Measurements from ENCODE around the gene SEC14L3.

SEC14L3 gene

DNA sequence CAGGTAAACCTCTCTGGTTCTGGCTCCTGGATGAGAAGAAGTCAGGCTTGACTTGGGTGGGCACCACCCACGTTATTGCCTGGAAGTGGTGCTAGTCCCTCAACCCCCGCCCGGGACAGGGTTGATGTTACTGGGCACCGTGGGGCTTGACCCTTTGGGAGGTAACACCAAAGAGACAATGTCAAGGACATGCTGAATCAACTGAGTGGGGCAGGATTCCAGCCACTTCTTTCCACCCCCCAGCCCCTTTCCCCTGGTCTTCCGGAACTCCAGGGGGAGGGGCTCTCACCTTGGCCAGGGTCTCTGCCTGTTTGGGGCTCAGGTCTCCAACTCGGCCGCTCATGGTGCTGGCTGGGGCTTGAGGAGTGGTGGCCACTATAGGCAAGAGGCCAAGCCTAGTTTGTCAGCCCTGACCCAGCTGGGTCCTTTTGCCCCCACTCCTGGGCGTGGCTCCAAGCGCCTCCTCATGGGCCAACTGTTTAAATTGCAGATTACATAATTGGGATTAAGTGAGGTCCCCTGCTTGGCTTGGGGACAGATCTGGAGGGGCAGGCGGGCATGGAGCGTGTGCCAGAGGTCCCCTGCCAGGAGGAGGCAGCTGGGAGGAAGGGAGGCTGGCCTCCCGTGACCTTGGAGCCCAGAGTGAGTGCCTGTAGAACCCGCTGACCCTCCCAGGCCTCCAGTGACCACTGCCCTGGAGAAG, at the start of gene SEC14L3:
SEC14L3 (minus strand) TSS at position 402 of the 703 bp plus-strand sequence; CDS start at position 343, 59 bp downstream.
- no peak for DNase-seq

DNA sequence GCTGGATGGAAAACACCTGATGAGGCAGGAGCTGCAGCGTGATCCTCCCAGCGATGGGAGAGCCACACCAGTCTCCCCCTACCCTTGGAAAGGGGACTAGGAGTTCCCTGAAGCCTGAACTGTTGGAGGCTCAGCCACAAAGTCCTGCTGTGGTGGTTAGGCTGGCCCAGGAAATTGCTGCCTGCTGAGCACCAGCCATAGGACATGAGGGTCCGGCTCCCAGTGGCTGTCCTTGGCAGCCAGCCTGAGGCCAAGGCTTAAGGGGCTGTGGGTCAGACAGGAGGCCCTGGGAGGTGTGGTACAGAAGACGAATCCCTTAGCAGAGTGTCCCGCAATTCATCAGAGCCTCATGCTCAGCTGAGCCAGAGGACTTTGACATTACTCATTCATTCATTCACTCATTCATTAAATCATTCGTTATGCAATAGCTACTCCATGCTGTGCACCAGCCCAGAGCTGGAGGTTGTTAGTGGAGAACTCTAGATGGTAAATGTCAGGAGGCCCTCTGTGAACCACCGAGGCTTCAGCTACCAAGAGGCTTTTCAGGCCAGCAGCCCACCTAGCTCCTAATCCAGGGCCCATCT, 48.1 kb upstream of the SEC14L3 start:
- no peak for DNase-seq

DNA sequence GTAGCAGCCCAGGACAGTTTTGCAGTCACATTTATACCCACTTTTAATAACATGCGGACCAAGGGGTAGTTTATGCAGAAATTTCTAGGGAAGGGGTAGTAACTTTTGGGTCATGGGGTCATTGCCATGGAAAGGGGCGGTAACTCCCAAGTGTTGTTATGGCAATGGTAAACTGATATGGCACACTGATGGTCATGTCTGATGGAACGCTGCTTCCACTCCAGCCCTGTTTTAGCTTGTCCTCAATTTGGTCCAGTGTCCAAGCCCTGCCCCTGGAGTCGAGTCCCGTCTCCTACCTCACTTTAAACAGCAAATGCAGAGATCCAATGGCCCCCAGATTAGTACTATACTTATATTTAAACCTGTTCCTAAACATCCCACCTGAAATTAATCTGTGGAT, 44.9 kb upstream of the SEC14L3 start:
- DNase-seq = no peak

DNA sequence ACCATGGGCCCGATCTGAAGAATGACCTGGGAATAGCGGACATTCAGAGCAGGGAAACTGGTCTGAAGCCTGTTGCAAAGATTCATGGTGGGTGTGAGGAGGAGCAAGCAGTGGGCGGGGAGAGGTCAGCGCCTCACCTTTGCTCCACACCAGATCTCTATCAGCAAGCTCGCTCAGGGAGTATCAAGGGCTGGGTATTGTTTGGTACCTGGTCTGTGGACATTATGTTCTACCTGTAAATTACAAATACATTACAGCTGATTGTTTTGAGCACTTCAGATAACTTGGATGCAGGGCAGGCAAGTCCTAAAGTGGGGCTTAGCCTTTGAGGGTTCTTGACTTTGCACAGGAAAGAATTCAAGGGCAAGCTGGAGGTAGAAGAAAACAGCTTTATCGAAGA, 44.5 kb upstream of the SEC14L3 start:
- no peak for DNase-seq

DNA sequence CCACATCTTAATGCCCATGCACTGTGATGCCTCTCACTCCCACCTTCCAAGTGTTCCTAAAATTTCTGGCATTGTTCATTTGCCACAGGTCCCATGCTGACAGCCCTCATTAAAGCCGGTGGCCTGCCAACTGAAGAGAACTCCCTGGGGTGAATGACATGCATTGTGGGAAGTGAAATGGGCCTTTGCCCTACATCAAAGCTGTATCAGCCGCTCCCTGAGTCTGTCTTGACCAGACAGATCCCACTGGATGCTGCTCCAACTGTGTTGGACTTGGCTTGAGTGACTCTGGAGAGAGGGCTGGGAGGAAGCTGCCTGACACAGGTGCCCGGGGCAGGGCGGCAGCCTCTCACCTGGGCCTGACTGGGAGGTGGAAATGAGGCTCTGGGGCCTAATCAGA, 42.4 kb upstream of the SEC14L3 start:
- DNase-seq = no peak

DNA sequence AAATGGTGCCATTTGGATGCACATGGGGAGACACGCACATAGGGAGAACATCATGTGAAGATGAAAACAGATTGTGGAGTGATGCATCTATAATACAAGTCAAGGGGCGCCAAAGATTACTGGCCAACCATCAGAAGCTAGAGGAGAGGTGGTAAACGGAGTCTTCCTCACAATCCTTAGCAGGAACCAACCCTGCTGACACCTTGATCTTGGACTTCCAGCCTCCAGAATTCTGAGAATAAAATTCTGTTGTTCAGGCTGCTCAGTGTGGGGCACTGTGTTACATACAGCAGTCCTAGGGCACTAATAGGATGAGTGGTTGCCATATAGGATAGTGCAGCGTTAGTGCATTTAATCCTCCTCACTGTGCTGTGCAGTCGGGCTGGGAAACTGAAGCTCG, 41.6 kb upstream of the SEC14L3 start:
- DNase-seq = no peak

DNA sequence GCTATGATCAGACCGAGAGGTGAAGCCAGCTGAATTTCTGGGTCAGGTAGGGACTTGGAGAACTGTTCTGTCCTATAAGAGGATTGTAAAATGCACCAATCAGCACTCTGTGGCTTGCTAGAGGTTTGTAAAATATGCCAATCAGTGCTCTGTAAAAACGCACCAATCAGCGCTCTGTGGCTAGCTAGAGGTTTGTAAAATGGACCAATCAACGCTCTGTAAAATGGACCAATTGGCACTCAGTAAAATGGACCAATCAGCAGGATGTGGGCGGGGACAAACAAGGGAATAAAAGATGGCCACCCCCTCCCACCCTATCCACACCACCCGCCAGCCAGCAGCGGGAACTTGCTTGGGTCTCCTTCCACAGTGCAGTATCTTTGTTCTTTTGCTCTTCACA, 40.1 kb upstream of the SEC14L3 start:
- no peak for DNase-seq

DNA sequence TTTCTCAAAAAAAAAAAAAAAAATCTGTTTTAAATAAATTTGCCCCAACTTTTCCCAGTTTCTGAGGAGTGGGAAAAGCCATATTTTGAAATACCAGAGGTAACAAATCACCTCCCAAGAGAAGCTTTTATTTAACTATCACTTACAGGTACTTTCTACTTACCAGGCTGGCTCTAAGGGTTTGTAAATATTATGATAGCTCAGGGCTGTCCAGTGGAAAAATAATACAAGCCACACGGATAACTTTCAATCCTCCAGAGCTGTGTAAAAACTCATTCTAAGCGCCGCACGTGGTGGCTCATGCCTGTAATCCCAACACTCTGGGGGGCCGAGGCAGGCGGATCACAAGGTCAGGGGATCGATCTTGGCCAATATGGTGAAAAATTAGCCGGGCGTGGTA, 39.3 kb upstream of the SEC14L3 start:
- DNase-seq = no peak

DNA sequence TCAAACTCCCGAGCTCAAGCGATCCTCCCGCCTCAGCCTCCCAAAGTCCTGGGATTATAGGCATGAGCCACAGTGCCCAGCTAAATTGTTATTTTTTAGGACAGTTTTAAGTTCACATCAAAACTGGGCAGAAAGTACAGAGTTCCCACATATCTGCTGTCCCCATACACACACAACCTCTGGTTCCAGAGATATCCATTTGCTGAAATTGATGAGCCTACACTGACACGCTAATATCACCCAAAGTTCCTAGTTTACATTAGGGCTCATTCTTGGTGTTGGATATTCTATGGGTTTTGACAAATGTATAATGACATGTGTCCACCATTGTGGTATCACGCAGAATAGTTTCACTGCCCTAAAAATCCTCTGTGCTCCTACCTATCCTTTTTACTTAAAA, 36.4 kb upstream of the SEC14L3 start:
- no peak for DNase-seq

DNA sequence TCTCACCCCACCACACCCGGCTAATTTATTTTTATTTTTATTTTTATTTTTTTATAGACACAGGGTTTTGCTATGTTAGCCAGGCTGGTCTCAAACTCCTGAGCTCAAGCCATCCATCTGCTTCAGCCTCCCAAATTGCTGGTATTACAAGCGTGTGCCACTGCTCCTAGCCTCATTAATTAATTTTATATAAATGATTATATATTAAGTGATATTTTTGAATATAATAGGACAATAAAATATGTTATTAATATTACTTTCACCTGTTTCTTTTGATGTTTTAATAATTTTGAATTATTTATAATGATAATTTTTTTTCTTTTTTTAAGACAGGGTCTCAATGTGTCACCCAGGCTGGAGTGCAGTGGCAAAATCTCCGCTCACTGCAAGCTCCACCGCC, 35.9 kb upstream of the SEC14L3 start:
- no peak for DNase-seq

DNA sequence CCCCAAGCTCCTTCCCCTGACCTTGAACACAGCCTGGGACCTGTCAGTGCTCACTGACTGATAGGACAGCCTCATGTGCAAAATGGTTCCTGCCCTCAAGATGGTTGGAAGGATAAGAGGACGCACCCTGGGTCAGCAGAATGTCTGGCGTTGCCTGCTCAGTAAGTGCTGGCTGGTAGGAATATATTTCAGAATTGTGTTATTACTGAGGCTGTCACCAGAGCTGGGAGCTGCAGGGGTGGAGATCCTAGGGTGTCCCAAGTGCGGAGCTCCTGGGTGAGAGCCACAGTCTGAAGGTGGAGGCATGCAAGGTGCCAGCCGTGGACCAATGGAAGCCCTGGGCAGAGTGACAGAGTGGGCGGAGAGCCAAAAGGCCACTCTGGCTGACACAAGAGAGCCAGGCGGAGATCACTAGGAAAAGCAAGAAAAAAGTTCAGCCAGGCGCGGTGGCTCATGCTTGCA, 34.7 kb upstream of the SEC14L3 start:
- DNase-seq = no peak

DNA sequence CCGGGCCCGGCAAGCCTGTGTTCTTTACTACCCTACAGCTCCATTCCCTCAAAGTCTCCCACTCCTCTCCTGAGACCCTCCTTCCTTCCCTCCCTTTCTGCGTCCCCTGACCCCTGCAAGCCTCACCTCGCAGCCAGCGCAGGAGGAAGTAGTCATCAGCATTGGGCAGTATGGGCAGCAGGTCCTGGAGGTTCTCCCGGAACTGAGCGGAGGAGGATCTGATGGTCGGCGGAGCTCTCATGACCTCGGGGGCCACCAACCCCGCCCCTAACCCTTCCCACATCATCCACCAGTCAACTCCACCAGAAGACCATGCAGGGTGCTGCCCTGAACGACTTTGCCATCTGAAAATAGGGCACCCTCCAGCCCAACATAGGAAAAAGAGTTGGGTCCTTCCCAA, 31.7 kb upstream of the SEC14L3 start:
- DNase-seq = no peak

DNA sequence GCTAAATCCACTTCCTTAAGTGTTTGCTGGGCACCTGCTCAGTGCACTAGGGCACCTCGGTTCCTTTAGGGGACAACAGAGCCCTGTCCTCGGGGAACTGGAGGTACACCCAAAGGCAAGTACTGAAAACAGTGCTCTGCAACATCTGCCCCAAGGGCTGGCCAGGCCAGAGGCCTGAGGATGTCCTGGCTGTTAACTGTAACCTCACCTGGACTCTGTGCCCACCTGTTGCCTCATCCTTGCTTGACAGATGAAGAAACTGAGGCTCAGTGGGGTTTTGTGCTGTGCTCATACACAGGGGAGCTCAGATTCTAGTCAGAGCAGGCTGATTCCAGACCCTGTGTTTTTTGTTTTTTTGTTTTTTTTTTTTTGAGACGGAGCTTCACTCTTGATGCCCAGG, 31.1 kb upstream of the SEC14L3 start:
- no peak for DNase-seq

DNA sequence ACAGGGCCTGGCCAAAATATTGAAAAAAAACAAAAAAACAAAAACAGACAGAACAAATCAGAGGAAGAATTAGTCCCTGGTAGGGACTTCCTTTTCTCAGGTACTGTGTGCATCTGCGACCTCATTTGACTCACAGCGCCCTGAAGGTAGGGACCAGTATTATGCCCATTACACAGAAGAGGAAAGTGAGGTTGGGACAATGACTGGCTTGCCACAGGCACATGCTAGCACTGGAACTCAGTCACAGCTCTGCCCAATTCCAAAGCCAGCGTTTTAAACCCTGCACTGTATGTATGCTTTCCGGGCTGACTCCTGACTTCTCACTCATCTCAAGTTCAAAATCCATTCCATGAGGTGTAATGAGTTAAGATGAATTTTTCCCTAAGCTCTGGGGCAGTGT, 30.3 kb upstream of the SEC14L3 start:
- no peak for DNase-seq

DNA sequence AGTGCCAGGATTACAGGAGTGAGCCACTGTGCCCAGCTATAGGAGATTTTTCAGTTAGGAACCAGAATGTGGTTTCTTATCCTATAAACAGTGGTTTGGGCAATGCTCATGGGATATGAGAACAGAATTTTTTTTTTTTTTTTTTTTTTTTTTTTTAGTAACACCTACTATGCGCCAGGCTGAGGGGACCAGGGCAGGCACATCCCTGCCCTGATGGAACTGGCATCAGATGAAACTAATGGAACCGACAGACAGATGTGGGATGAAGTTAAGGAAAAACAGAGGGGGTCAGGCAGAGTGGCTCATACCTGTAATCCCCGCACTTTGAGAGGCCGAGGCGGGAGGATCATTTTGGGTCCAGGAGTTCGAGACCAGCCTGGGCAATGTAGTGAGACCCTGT, 28.8 kb upstream of the SEC14L3 start:
- DNase-seq = no peak

DNA sequence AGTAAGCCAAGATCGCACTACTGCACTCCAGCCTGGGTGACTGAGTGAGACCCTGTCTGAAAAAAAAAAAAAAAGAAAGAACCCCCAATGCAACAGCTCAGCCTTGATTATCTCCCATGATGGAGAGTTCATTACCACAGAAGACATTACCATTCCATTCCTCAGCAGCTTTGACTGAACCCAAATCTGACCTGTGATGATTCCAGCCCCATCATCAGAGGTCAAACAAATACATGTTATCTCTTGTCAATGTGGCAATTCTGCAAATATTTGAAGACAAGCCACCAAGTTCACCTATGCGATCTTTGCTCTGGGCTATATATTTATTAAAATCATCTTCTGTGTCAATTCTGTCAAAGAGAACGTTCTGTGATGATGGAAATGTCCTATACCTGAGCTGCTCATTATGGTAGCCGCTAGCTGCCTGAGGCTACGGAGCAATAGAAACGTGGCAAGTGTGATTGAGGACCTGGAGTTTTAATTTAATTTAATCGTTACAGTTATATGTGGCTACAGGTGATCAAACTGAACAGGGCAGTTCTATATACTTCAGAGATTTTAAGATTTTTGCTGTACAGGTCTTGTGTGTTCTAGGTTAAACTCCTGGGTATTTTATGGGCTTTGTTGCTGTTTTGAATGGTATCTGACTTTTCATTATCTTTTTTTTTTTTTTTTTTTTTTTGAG, 25.8 kb upstream of the SEC14L3 start:
- no peak for DNase-seq

DNA sequence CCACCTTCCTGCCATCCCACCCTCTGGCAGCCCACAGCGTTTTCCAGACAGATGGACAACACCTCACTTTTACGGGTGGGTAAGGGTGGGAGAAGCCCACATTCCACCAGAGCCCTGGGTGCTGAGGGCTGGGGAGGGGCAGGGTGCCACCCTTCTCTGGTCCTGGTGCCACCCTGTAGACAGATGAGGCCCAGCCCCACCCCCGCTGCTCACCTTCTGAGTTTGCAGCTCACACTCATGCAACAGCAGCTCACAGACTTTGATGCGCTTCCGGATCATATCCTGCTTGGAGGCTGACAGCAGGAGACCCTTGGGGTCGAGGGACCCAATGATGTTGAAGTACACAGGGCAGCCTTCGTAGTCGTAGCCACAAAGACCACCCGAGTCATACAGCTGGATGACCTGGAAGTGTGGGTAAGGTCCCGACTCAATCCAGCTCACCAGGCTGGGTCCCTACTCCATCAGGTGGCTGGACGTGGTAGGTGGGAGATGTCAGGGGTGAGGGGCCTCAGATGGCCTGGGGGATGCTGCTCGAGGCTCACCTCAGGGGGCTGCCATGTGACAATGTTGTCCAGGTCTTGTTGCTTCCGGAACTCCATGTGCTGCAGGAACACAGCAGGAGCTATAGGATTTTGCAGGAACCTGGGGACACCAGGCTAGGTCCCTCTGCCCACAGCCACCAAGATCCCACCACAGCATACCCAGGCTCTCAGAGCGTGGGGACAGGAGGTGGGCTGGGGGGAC, 23.4 kb upstream of the SEC14L3 start:
- DNase-seq = no peak

DNA sequence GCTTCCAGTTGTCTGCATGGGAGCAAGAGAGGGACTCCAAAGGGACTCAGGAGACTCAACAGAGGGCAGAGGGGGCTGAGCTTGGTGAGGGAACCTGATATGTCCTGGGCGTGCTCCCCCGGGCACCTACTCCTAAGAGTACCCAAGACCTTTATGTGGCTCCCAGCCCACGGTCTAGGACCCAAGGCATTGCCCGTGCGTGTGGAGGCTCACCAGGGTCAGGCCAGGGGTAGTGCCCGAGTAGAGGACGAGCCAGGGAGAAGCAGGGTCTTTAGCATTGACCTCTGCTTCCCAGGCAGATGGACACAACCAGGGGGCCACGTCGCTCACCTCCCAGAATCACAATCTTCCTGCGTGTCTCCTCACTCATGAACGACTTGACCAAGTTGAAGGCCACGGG, 20.3 kb upstream of the SEC14L3 start:
- no peak for DNase-seq

DNA sequence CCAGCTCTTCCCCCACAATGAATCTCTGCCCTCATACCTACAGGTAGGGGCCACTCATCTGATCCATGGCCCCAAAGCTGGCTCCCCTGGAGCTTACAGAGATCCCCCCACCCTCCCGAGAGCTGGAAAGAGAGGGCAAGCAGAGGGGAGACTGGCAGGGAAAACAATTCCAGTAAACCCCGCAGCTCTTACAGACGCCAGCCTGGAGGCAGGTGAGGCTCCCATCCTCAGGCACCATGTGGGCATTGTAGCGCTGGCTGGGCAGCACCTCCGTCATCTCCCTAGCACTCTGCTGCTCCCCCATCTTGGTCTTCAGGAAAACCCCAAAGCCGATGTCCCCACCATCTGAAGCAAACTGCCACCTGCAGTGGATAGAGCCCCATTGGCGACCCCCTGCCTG, 19.6 kb upstream of the SEC14L3 start:
- no peak for DNase-seq

DNA sequence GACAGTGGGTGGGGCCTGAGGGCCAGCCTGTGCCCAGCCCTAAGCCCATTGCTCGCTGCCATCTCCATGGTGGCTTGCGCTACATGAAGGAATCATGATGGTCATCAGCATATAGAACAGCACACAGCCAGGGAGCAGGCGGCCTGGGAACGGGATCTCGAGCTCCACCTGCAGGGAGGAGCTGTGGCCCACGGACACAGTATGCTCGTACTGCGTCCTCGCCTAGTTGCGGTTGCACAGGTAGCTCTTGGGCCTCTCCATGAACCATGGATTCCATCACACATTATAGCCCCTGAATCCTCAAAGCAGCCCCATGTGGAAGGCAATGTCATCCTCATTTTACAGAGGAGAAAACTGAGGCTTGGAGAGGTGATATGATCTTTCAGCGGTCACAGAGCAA, 18.6 kb upstream of the SEC14L3 start:
- no peak for DNase-seq

DNA sequence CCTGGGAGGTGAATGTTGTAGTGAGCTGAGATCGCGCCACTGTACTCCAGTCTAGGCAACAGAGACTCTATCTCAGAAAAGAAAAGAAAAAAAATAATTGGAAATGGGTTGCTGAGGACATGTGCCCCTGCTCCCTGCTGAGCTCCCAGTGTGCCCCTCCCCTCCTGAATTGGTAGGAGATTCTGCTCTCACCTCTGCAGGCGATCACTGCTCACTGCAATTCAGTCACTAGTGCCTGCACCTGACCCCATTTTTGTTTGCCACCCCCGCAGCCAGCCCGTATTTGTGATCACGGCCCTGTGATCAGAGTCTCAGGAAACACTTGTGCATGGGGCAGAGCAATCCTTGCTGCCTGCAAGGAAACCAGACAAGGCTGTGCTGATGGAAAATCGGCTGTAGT, 16.3 kb upstream of the SEC14L3 start:
- no peak for DNase-seq

DNA sequence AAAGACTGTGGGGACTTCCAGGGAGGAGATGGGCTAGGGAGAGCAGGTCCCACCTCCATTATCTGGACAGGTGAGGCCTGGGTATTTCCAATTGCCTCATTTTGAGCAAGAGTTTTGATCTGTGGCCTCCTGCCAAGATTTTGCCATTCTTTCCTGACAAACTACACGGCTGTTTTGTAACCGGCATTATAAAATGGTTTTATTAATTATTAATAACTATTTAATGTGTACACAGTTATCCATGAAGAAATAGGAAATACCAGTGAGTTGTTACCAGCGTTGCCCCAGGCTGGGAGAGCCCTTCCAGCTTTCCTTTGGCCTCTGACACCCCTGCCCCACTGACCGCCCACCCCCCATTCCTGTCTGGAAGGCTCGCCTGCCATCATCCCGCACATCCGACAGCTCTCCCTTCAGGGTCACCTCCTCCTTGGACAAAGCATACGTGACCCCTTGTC, 14.9 kb upstream of the SEC14L3 start:
- no peak for DNase-seq

DNA sequence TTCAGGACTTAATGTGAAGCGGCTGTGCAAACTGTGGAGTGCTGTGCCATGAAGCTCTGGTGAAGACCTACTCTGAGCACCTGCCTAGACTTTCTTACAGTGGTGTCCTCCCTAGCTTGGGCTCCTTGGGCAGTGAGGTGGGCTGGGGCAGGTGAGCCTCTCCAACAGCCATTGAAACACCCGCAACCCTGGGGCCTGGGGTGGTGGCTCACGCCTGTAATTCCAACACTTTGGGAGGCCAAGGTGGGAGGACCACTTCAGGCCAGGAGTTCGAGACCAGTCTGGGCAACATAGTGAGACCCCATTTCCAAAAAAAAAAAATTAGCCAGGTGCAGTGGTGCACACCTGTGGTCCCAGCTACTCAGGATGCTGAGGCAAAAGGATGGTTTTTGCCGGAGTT, 14.3 kb upstream of the SEC14L3 start:
- DNase-seq = no peak

Data from stimulated activated CD4-positive, alpha-beta T cell treated with anti-CD3 and anti-CD28 coated beads, Interleukin-1b, Interleukin-23, amount 100 ng/mL, for 48 hours (primary cell).